ENCODE data around the gene FHIT. TPM values are rescaled to one million over a fixed set of nuclear protein-coding genes. Genes with fewer than 3 reads are reported as not detected.
"Not testable (repeated sequence)": the region's sequence is repeated elsewhere in the genome, so short reads cannot be mapped to it uniquely, and the experiment has no call there.

The FHIT gene
- total RNA-seq, 1 experiment from 2014 or later = 9.8 TPM

- H4K20me1 ChIP-seq (ENCODE audit: insufficient read depth) = no peaks in the 10 kb centered on the region
- ChIA-PET POLR2A (ENCODE audit: unreplicated experiment) (no interaction called here), CTCF (no interaction called here)
- intact Hi-C loops (cut with micrococcal nuclease; ENCODE audit: unreplicated experiment) = no loop called here
- no peaks in the 10 kb centered on the region for H3K79me2 ChIP-seq (ENCODE audit: low read depth)
- no peaks in the 10 kb centered on the region for H3F3A ChIP-seq (ENCODE audit: insufficient read depth, low read depth)
- H3K9me2 ChIP-seq (ENCODE audit: insufficient read depth) = no peaks in the 10 kb centered on the region
- H3K9me3 ChIP-seq (ENCODE audit: insufficient read depth, low read depth) = no peaks in the 10 kb centered on the region
- TF ChIP-seq CTCF (conservative IDR thresholded peaks at IDR 0.05) (no peak), EZH2 (IDR thresholded peaks at IDR 0.05; ENCODE audit: low read depth) (no peak)
- H3K27me3 ChIP-seq (ENCODE audit: insufficient read depth, low read depth) = no peaks in the 10 kb centered on the region
- no peak for DNase-seq
- no peak overlapping the region for H2AFZ ChIP-seq
- H3K4me1 ChIP-seq (replicated peaks; ENCODE audit: insufficient read depth) = no peaks in the 10 kb centered on the region
- H3K4me3 ChIP-seq = no peak overlapping the region
- no peak overlapping the region for H3K27ac ChIP-seq
- H3K4me2 ChIP-seq = no peak overlapping the region
- BruUV-seq (replicated peaks) = no TSS peak
- no peaks in the 10 kb centered on the region for H3K36me3 ChIP-seq (ENCODE audit: low read depth)
These were observed 1314.8 kb downstream of the FHIT start for GRCh38 chr3:59936472-59936871.

GRCh38 chr3:59935025-59935424, 1316.2 kb downstream of the FHIT start:
- TF ChIP-seq EZH2 (IDR thresholded peaks at IDR 0.05; ENCODE audit: low read depth) (no peak), CTCF (conservative IDR thresholded peaks at IDR 0.05) (no peak)
- H3K36me3 ChIP-seq (ENCODE audit: low read depth) = no peaks in the 10 kb centered on the region
- no TSS peak for BruUV-seq (replicated peaks)
- no peaks in the 10 kb centered on the region for H3K79me2 ChIP-seq (ENCODE audit: low read depth)
- H4K20me1 ChIP-seq (ENCODE audit: insufficient read depth) = no peaks in the 10 kb centered on the region
- intact Hi-C loops (cut with micrococcal nuclease; ENCODE audit: unreplicated experiment) = no loop called here
- ChIA-PET POLR2A (ENCODE audit: unreplicated experiment) (no interaction called here), CTCF (no interaction called here)
- no peaks in the 10 kb centered on the region for H3K9me2 ChIP-seq (ENCODE audit: insufficient read depth)
- no peak overlapping the region for H2AFZ ChIP-seq
- H3K9me3 ChIP-seq (ENCODE audit: insufficient read depth, low read depth) = no peaks in the 10 kb centered on the region
- H3F3A ChIP-seq (ENCODE audit: insufficient read depth, low read depth) = no peaks in the 10 kb centered on the region
- H3K27me3 ChIP-seq (ENCODE audit: insufficient read depth, low read depth) = no peaks in the 10 kb centered on the region
- H3K4me2 ChIP-seq = no peak overlapping the region
- H3K4me3 ChIP-seq = no peak overlapping the region
- H3K4me1 ChIP-seq (replicated peaks; ENCODE audit: insufficient read depth) = no peaks in the 10 kb centered on the region
- no peak for DNase-seq
- H3K27ac ChIP-seq = no peak overlapping the region

GRCh38 chr3:59934560-59934959, 1316.7 kb downstream of the FHIT start:
- CTCF ChIA-PET; POLR2A ChIA-PET (ENCODE audit: unreplicated experiment); BruUV-seq (replicated peaks): not testable (repeated sequence)

GRCh38 chr3:59930170-59930569, 1321.1 kb downstream of the FHIT start:
- H3K27me3 ChIP-seq (ENCODE audit: insufficient read depth, low read depth) = no peaks in the 10 kb centered on the region
- CTCF ChIA-PET = no interaction called here
- intact Hi-C loops (cut with micrococcal nuclease; ENCODE audit: unreplicated experiment) = no loop called here
- no peak overlapping the region for H3K27ac ChIP-seq
- H4K20me1 ChIP-seq (ENCODE audit: insufficient read depth) = no peaks in the 10 kb centered on the region
- H3F3A ChIP-seq (ENCODE audit: insufficient read depth, low read depth) = no peaks in the 10 kb centered on the region
- no peaks in the 10 kb centered on the region for H3K36me3 ChIP-seq (ENCODE audit: low read depth)
- H2AFZ ChIP-seq = no peak overlapping the region
- H3K9me3 ChIP-seq (ENCODE audit: insufficient read depth, low read depth) = no peaks in the 10 kb centered on the region
- no peaks in the 10 kb centered on the region for H3K9me2 ChIP-seq (ENCODE audit: insufficient read depth)
- no peak overlapping the region for H3K4me3 ChIP-seq
- TF ChIP-seq EZH2 (IDR thresholded peaks at IDR 0.05; ENCODE audit: low read depth) (no peak), CTCF (conservative IDR thresholded peaks at IDR 0.05) (no peak)
- BruUV-seq (replicated peaks) = no TSS peak
- no peaks in the 10 kb centered on the region for H3K79me2 ChIP-seq (ENCODE audit: low read depth)
- POLR2A ChIA-PET (ENCODE audit: unreplicated experiment) = no interaction called here
- H3K4me2 ChIP-seq = no peak overlapping the region
- DNase-seq = no peak
- H3K4me1 ChIP-seq (replicated peaks; ENCODE audit: insufficient read depth) = no peaks in the 10 kb centered on the region

More at GRCh38 chr3:59934560-59934959, 1316.7 kb downstream of the FHIT start:
- H3K27ac ChIP-seq; H3K9me2 ChIP-seq (ENCODE audit: insufficient read depth); H3K9me3 ChIP-seq (ENCODE audit: insufficient read depth, low read depth); H3K27me3 ChIP-seq (ENCODE audit: insufficient read depth, low read depth); H3F3A ChIP-seq (ENCODE audit: insufficient read depth, low read depth); H3K4me3 ChIP-seq; DNase-seq; H4K20me1 ChIP-seq (ENCODE audit: insufficient read depth); H3K4me2 ChIP-seq; H3K36me3 ChIP-seq (ENCODE audit: low read depth); H2AFZ ChIP-seq; intact Hi-C loops (cut with micrococcal nuclease; ENCODE audit: unreplicated experiment); H3K79me2 ChIP-seq (ENCODE audit: low read depth); H3K4me1 ChIP-seq (replicated peaks; ENCODE audit: insufficient read depth): not testable (repeated sequence)

All from PC-9 (cell line).